Inferior parietal cortex (tissue), 1 donor: ENCODE data around the gene EXPH5.

Experiments used
- DNase-seq: peaks from one replicate; pipeline ENCODE4 v3.0.0-alpha.2; 2016; ENCODE audit errors: extremely low spot score

EXPH5 gene

GRCh38 chr11:108468478-108468864 lies 125.1 kb downstream of the EXPH5 start:
- no peak for DNase-seq

GRCh38 chr11:108467091-108467823 lies 126.3 kb downstream of the EXPH5 start, which contains the start of gene C11orf65:
Gene C11orf65, minus strand, starts transcription at chr11:108467529. Its CDS starts 5,970 bp downstream, at chr11:108461559.
- DNase-seq = peak; percentile 98

DNA sequence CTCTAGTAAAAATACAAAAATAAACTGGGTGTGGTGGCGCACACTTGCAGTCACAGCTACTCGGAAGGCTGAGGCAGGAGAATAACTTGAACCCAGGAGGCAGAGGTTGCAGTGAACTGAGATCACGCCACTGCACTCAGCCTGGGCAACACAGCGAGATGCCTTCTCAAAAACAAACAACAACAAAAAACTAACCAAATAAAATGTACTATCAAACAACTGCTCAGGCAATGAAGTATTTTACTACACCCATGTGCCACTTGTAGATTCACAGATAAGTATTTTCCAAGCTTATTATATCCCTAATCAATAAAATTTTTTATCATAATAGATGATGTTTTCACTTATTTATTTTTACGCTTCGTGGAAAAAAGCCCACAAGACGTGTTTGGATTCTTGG lies 127.2 kb downstream of the EXPH5 start:
- no peak for DNase-seq
